ENCODE results near the gene CACNG4.

DNA sequence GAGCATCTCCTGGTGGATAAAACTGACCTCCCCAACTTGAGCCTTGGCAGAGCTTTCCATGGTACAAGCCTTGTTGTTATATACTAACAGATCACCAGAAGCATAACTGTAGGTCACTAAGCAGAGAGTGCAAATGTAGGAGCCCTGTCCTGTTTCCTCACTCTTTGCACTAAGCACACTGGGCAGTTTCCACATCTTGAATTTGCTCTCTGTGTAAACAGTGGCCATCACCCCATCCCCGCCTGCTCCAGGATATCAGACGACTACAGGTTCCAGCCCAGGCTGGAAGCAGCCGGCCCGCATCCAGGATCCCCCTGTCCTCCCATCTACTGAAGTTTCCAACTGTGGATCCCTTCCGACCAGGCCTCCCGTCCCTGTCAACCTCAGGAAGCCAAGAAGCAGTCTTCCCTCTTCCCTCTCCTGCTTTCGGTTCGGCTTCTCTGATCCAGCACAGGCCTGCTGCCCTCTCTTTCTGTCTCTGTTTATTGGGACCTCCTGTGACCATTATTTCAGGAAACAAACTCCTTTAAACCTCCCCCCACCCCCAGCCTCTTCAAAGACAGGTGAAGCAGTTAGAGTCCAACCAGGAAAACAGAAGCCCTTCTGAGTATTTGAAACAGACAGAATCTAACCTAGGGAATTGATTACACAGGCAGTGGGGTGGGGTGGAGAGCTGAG is 22.6 kb upstream of the CACNG4 start:
- TF ChIP-seq CTCF (conservative IDR thresholded peaks at IDR 0.05) (no peak), ZFX (IDR thresholded peaks at IDR 0.05) (no peak)

Data from C4-2B (cell line).